ENCODE measurements around the gene KCNMB2.

Gene KCNMB2

DNA sequence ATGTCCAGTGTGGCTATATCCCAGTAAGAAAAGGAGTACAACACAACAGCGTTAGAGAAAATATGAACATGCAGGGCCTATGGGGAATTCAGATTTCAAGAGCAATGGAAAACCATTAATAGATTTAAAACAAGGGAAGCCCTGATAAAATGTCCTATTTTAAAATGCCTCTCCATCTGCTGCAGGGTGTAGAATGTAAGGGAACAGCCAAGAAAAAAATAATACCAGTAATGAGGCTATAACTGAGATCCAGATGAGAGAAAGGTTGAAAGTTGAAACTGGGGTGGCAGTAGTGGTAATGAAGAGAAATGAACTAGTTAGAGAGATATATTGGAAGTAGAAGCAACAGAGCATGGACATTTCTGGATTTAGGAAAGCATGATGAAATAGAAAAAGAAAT lies 226.1 kb downstream of the KCNMB2 start:
- no peak for DNase-seq

DNA sequence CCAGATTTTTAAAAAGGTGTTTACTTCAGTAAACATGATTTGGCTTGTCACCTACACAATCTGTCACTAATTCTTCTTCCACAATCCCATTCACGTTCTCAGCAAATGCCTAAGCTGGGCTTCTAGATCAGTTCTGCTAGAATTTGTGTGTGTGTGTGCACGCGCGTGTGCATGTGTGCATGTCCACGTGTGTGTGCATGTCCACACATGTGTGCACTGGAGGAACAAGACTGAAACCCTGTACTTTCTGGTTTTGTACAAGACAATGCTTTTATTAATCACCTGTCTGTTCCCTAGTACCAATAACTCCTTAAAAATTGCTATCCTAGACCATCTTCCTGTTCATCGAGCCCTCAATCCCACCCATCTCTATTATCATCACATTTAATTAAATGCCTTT lies 229.2 kb downstream of the KCNMB2 start:
- no peak for DNase-seq

DNA sequence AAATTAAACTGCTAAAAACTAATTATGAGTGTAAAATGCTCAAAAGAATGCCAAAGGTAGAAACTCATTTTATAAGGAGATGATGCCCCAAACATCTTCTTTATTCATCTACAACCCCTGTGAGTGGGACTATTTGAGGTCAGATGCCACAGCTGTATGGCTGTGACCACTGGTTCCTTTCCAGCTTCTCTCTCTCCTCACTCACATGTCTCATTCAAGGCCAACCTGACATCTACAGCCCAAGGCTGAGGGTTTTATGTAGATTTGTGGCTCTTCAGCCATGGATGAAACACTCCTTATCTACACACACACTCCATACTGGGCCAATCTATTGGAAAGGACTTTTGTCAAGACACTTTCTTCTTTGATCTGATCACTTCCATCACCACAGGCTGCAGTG lies 231.3 kb downstream of the KCNMB2 start:
- DNase-seq = no peak

DNA sequence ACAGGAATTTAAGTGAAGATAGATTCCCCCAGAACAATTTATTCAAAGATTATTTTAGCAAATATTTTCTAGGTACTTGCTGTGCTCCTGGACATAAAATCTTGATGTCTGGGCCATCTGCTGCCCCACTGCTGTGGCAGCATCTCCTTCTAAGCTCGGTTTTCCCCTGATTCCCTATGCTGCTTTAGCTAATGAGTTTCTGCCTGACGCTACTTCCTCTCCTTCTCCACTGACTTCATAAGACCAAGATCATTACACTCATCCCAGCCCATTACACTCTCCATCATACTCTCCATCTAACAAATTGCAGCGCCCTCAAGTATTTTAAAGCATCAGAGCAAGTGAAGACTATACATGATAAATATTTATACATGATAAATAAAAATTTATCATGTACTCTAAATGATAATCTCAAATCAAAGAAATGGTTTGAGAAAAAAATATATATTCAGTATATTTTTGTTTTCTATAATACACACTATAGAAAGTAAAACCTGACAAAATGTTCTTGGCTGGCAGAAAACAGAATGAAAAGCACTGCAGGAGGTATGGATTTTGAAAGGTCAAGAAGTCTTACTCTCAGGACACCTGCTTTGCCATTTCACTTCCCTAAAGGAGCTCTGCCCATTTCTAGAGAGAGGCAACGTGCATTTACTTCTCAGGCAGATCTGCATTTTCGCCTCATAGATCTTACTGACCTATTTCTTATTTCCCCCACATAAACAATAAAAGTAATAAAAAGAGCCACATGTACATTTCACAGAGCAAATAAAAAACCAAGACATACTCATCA lies 232.0 kb downstream of the KCNMB2 start:
- no peak for DNase-seq

DNA sequence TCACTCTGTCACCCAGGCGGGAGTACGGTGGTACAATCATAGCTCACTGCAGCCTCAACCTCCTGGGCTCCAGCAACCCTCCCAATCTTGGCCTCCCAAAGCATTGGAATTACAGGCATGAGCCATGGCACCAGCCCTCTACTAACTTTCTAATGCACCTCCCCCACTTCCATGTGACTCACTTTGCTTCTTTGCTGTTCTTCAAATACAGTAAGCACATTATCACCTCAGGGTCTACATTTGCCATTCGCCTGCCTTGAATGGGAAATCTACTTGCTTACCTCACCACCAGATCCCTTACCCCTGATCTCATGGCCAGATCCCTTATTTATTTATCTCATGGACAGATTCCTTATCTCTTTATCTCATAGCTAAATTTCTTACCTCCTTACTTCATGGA lies 235.3 kb downstream of the KCNMB2 start:
- no peak for DNase-seq

DNA sequence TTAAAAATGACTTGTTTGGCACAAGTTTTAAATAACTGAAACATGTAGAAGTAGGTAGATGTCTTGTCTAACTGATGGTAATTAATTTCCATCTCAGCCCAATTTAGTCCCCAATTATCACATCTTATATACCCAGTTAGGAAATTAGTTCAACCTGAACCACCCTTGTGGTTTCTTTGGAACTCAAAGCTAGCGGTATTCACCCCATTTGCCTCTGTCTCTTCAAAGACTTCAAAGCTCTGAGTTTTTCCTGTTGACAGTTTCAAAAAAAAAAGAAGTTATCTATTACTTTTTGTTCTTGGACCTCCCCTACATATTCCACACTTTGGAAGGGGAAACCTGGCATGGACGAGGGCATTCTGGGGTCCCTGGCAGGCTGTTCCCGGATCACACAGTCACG lies 236.5 kb downstream of the KCNMB2 start:
- no peak for DNase-seq

DNA sequence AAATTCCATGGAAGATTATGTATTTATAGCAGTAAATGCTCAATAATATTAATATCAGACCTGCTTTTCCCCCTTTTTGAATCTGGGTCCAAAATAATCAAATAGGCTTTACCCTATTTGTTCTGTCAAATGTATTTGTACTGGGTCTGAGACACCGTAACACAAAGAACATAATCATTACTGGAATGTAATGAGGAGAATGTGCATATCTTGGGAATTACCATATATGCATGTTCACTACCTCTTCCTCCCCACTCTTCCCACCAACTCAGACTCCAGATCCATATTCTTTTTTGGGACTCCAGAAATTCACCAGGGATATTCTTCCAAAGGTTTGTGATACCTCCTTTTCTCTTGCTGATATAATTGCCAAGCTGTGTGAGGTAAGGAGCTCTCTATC lies 237.1 kb downstream of the KCNMB2 start:
- DNase-seq = no peak

DNA sequence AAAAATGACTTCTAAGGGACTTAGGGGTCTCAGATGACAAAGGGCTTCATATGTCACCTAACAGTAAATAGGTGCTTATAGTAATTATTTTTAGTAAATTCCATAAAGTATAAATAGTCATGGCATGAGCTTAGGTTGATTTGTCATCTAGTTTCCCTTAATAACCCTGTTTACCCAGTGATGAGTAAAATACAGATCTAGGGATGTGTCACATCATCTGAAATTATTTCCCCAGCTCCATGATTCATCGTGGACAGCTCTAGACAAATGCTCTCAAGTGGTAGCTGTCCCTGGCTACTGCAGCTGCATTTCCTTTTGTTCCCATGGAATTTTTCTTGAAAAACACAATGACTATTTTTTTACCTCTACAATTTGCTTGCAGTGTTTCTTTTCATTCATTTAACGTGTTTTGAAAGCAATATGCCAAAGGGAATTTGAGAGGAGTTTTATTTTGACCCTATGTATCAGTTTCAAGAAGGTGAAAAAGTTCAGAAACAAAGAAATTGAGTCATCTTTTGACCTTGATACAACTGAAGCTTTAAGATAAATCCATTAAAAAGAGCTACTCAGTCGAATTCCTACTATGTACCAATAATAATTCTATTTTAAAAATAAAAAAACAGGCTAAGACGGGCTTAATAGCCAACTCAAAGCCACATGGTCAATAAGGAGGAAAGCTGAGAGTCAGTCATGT lies 241.6 kb downstream of the KCNMB2 start:
- no peak for DNase-seq

DNA sequence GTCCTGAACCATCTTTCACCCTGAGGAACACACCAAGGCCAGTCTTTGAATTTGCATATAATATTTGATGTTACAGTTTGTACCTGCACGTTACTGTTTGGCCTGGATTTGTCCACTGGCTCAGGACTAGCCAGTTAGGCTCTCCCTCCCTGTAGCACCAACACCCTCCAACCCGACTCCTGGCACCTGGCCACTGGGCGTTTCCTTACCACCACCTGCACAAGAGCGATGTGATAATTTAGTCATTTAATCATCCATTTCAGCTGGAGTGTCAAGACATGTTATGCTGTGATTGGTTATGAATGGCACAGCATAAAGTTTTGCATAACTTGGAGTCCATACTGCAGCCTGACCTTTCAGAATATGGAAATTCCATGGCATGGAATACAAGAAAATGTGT lies 242.4 kb downstream of the KCNMB2 start:
- DNase-seq = no peak

DNA sequence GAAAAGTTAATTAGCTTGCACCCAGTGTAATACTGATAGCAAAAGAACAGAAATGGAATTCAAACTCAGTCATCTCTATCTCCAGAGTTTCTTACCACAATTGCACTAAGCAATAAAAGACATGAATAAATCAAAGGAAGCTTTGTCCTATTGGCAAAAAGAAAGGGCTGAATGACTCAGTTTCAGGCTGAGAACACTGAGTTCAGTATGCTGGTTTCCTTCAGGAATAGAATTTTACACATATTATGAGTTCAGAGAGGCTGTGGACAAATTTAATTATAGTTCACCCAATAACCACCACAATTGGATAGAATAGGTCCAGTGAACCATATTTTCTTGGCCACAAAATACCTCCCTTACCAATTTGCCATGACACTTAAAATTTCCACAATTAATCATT lies 249.7 kb downstream of the KCNMB2 start:
- DNase-seq = no peak

DNA sequence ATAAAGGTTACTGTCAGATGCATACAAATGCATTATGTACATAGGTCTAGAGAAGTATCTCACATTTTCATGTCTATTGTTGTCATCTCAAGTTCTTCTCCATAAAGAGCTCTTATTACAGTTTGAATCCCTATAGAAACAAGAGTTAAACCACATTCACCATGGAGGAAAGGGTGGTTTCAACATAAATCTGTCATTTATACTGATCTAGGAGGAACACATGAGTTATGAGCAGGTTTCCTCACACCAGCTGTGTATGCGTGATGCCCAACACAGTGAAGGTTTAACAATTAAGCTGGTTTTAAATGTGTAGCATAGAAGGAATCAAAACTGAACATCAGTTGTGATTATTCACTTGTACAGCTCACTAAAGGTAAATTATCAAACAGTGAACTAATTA lies 251.7 kb downstream of the KCNMB2 start:
- DNase-seq = no peak

DNA sequence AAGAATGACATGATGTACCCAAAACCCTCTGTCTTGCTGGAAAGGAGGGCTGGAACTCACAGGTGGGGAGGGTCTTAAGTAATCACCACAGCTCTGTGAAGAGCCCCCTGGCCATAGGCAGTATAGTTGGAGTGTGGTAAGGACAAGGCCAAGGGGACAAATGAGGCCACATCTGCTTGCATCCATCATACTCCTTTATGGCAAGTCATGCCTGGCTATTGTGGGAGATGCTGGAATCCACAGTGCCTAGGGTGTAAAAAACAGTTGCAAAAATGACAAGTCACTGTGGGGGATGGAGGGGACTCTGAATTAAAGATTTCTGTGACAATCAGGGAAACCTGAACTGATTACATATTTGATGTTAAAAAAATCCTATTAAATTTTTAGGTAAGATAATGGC lies 258.5 kb downstream of the KCNMB2 start:
- no peak for DNase-seq

DNA sequence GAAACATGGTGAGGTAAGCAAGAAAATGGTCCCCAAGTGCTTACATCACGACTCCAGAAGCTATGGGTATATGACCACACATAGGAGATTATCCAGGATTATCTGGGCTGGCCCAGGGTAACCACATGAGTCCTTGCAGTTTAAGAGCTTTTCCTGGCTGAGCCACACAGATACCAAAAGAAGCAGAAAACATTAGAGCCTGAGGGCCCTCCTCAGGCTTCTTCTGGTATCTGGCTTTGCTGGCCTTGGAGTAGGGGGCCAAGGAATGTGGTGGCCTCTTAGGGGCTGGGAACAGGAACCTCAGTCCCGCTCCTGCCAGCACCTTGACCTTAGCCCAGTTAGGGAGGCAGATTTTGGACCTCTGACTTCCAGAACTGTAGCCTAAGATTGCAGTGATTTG lies 259.1 kb downstream of the KCNMB2 start:
- no peak for DNase-seq

DNA sequence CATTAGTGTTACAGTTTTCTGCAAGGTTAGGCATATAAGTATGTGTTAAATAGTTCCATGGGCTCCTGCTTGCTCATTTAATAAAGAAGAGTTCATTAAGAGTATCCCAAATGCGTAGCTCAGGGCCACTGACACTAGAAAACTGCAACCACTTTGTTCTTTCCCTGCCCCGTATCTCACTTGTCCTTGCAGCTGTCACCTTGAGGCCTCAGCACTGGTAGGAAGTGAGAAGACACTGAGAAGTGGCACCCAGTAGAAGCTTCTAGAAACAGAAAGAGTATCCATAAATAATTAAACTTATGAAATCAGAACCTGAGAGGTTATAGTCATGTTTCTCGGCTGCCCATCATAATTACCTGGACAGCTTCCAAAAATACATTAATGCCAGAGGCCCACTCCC lies 266.0 kb downstream of the KCNMB2 start:
- DNase-seq = no peak

DNA sequence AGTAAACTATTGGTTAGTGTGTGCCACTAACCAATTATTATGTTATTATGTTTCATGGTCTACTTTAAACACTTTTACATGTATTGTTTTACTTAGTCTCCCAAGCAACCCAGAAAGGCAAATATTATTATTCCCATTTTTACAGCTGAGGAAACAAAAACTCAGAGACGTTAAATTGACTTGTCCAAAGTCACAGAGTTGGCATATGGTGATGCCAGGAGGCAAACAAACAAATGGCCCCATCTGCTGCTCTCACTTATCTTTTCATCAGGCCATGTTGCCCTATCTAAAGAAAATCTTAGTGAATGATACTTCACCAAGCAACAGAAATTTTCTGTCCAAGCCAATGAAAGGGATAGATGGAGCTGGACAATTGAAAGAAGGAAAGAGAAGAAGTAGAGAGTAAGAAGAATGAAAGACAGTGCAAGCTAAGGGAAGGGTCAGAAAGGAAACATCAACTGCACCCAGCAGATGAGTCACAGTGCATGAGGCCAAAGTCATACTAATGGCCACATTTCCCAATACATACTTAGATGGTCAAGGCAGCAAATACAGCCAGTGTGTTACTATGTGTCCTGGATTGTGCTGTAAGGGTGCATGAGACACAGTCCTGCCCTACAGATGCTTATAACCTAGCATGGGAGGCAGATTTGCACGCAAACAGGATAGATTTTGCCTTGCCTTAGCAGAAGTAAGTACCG lies 266.9 kb downstream of the KCNMB2 start:
- DNase-seq = no peak

DNA sequence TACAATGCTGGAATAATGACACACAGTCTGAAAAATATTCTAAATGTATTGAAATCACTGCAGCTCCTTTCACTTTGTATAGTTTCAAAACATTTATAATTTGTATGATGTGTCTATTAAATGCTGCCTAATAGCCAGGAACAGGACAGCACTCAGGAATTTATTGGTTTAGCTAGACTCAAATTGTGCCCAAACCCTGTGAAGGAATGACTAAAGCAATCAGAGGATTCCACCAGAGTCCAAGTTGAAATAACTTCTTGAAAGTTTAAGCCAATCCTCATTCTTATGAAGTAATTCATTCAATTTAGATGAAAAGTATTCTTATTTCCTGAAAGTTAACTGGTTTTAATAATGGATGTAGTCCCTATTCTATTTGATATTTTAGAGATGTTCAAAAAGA lies 268.4 kb downstream of the KCNMB2 start:
- DNase-seq = no peak

DNA sequence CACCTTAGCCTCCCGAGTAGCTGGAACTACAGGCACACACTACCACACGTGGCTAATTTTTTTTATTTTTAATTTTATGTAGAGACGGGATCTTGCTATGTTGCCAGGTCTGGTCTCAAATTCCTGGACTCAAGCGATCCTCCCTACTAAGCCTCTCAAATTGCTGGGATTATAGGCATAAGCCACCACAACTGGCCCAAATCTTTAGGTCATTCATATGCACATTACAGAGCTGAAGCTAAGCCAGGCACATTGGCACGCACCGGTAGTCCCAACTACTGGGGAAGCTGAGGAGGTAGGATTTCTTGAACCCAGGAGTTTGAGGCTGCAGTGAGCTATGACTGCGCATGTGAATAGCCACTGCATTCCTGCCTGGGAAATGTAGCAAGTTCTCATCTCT lies 269.5 kb downstream of the KCNMB2 start:
- no peak for DNase-seq

DNA sequence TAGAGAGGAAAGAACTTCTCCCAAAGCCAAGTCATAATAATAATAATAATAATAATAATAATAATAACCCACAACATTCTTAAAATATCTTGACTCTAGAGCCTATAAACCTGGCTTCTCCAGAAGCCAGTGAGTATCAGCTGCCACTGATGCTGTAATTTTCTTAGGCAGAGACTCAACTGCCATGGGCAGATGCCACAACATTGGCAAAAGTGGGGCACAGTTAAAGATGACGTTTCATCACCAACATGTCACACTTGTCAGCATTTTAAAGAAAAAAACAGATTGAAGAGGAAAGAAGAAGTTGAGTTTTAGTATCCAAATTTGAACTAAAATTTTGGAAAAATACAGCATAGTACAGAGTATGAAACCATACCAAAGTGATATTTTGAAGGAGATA lies 270.4 kb downstream of the KCNMB2 start:
- DNase-seq = no peak

DNA sequence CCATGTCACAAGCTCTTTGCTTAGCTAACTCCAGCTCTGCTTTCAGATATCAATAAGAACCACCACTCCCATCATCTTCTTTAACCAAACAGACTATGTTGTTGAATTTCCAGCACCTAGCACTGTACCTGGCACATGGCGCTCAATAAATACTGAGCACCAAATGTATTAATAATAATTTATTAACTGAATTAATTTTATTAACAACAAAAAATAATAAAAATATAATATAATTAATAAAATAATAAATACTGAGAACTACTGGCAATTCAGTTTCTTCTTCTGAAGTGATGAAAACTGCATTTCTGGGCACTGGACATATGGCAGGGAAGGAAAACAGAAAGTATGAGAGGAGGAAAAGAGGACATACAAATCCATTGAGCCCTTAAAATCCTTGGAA lies 271.5 kb downstream of the KCNMB2 start:
- DNase-seq = no peak

DNA sequence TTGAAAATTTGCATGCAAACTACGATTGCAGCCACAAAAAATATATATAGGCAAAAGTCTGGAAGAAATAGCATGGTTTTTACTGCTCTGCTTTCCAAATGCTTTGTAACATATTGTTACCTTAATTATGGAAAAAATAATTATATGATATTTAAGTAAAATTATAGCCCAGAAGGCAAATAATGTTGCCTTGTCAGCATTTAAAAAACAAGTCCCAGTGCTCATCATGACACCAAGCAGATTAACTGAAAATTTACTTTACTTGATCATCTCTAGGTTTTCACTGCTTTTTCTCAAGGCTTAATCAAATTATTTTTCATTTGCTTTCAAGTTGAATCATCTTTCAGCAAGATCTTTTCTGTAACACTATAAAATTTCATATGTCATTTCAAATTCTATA lies 272.5 kb downstream of the KCNMB2 start:
- DNase-seq = no peak

DNA sequence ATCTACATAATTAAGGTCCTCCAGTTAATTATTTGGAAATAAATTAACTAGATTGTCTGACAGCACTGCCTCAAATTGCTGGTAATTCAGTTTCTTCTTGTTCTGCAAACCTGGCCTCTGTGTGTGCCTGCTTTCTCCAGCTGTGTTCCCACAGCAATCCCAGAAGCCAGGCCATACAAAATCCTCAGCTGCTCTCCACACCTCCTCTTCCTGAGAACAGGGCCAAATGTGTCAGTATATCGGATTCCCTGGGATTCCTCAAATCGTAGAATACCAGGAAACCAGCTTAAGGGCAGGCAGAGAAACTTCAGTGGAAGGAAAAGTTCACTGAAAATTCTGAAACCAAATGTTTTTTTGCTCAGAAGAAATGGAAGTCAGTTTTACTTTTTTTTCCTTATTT lies 273.9 kb downstream of the KCNMB2 start:
- DNase-seq = no peak

DNA sequence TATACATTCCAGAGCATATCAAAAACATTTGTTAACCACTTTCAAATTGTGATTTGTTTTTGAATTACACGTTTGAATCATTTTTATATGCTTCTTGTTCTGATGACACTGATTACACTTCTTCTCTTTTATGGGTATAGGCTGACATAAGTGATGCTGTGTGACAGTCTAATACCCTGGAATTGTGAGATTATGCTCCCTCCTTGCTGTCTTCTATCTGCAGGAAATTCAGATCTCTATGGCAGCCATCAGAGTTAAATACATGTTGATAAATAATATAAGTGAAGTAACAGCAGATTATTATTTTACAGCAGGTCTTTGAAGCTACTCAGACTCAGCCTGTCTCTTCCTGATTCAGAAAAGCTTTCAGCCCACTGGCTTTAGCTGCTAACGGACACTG lies 286.5 kb downstream of the KCNMB2 start:
- no peak for DNase-seq

DNA sequence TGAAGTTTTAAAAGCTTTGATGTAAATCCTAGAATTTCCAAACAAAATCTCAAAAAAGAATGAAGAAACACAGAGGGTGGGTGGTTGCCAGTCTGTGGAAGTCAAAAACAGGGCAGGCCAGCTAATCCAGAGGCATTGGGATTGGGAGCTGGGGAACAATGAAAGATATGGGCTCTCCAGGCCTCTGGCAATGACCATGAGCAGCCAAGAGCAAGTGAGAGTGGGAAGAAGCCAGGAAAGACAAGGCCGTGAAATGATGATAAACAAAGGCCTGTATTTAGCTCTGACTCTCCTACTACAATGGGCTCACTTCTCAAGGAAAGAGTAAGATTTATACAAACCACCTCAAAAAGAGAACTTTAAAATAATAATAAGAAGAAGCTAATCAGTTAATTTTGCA lies 286.9 kb downstream of the KCNMB2 start:
- no peak for DNase-seq

DNA sequence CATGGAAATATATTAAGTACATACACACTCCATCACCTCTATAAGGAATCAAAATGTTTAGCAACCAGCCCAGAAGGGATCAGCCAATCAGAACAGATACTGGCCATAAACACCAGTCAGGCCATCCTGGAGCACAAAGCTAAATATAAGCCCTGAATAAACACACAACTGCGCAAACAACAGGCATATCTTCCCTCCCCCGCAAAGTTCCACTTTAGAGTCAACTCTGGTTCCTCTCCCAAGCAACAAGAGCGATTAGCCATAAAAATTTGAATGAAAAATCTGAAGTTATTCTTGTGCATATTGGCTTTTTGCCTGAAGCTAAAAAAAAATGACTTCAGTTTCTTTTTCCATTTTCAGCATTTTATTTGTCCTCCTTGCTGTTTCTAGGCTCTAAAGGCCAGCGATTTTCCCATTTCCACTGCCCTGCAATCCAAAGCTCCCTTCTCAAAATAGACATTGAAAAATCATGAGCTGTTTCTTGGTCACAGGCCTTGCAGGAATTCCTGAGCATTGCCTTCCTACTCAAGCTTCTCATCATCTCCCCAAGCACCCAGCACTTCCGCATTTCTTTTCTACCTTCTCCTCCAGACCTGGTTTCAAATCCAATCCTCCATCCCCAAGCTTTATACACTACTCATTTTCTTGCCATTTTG lies 287.5 kb downstream of the KCNMB2 start:
- DNase-seq = no peak

Measured in hippocampal formation (tissue), 2 donors.